Esophagus squamous epithelium (tissue), 5 donors: ENCODE data around the gene SLC35F3. TPM values are rescaled to one million over a fixed set of nuclear protein-coding genes. Genes with fewer than 3 reads are reported as not detected.
"Not testable (repeated sequence)": the region's sequence is repeated elsewhere in the genome, so short reads cannot be mapped to it uniquely, and the experiment has no call there.

Source experiments
- DNase-seq: peaks from one replicate; lab custom pipeline; 2025; lab: John Stamatoyannopoulos, UW
- H3K27ac ChIP-seq, 4 donors: fragments of 200-600 bp; sonication (generic); one replicate each; pipeline ENCODE4 v1.5.1; 2016 to 2019; ENCODE audit warnings: mild to moderate bottlenecking in 1 of 4
- H3K27me3 ChIP-seq, 4 donors: fragments of 200-600 bp; sonication (generic); 1 replicate in 3 of 4; 2 replicates in 1 of 4; pipeline versions ENCODE4 v1.5.1 to v1.6.0; 2017 to 2021; ENCODE audit warnings: antibody characterized with exemption in 1 of 4
- H3K36me3 ChIP-seq, 3 donors: fragments of 200-600 bp; sonication (generic); one replicate each; pipeline ENCODE4 v1.5.1; 2016 to 2019
- H3K4me1 ChIP-seq, 3 donors: fragments of 200-600 bp; sonication (generic); one replicate each; pipeline ENCODE4 v1.5.1; 2017 to 2019
- H3K4me3 ChIP-seq, 4 donors: fragments of 200-600 bp; sonication (generic); 1 replicate in 3 of 4; 2 replicates in 1 of 4; pipeline ENCODE4 v1.5.1; 2016 to 2019; ENCODE audit warnings: mild to moderate bottlenecking in 2 of 4, moderate library complexity in 1 of 4
- H3K9me3 ChIP-seq, 3 donors: fragments of 200-600 bp; sonication (generic); one replicate each; pipeline ENCODE4 v1.5.1; 2016 to 2019
- POLR2A ChIP-seq, 4 donors: fragments of 450-650 bp; IDR thresholded peaks; one replicate each; pipeline ENCODE4 v1.6.1; 2017; ENCODE audit warnings: antibody characterized with exemption in 4 of 4, mild to moderate bottlenecking in 4 of 4, moderate library complexity in 3 of 4
- WGBS, 2 donors: methylation state at CpG; one replicate each; pipeline ENCODE4 v1.1.5; 2018; 5-methylcytosine and 5-hydroxymethylcytosine counted together
- intact Hi-C: fragments of 100-400 bp; cut with DNase I; formaldehyde crosslinking; loops from one replicate; pipeline ENCODE4 v1.15.0; 2022
- total RNA-seq, 4 donors: library from RNA; depleted of rRNA; stranded (reverse); fragments of >200 nt; gene quantifications; one replicate each; pipeline ENCODE4 v1.1.0, GENCODE V29; 2016
- TF ChIP-seq, protein P1 (sequence below), 6 experiments: fragments of 450-650 bp in 4 of 6; fragments of 200-600 bp in 2 of 6; sonication (generic) in 2 of 6; IDR thresholded peaks; one replicate each; pipeline ENCODE4 v1.5.1; 2016 to 2019; ENCODE audit warnings: antibody characterized with exemption in 6 of 6, mild to moderate bottlenecking in 4 of 6, moderate library complexity in 4 of 6
- donor health status: DM: yes; HTN: yes; CAD: no.

SLC35F3 gene
- total RNA-seq, 4 donors from 2014 or later, result 0.13 to 0.99 (median 0.55) TPM

DNA sequence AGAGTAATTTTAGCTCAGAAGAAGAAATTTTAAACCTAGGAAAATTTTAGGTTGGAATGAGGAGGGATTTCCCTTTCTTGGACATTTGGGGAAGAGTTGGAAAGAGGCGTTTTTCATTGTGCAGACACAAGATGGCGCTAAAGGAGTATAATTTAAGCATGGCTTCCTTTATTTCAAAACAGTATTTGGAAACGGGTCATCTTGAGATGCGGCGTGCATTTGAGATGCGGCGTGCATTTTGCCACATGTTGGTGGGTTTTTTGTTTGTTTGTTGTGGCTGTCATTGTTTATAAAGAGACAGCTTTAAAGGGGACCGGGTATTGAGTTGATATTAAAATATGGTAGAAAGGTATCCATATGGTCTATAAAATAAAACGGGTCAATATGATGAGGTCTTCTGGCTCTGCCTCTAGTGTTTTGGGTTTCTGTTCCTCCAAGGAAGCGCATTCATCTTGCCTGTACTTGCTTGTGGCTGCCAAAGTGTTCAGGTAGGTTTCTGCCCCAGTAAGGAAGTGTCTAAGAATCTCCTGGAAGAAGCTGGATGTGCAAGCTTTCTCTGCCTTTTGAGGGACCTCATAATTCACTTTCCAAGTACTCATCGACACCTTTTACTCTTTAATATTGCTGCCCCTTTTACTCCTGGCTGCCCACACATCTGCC, 210.3 kb downstream of the SLC35F3 start:
- Histone ChIP-seq H3K4me3 (peak overlapping the region in 1 of 4 donors; percentile 22), H3K36me3 (no peaks in the 10 kb centered on the region), H3K9me3 (no peaks in the 10 kb centered on the region), H3K27me3 (peaks cover 0 to 60% (median 0%) of the 10 kb centered on the region in 4 donors), H3K4me1 (peaks cover 0 to 7% (median 4%) of the 10 kb centered on the region in 3 donors), H3K27ac (no peak overlapping the region)
- no peak for DNase-seq
- intact Hi-C loops, result no loop called here
- TF ChIP-seq POLR2A (IDR thresholded peaks at IDR 0.05), result no peak
- TF ChIP-seq, protein P1, sequence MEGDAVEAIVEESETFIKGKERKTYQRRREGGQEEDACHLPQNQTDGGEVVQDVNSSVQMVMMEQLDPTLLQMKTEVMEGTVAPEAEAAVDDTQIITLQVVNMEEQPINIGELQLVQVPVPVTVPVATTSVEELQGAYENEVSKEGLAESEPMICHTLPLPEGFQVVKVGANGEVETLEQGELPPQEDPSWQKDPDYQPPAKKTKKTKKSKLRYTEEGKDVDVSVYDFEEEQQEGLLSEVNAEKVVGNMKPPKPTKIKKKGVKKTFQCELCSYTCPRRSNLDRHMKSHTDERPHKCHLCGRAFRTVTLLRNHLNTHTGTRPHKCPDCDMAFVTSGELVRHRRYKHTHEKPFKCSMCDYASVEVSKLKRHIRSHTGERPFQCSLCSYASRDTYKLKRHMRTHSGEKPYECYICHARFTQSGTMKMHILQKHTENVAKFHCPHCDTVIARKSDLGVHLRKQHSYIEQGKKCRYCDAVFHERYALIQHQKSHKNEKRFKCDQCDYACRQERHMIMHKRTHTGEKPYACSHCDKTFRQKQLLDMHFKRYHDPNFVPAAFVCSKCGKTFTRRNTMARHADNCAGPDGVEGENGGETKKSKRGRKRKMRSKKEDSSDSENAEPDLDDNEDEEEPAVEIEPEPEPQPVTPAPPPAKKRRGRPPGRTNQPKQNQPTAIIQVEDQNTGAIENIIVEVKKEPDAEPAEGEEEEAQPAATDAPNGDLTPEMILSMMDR (IDR thresholded peaks at IDR 0.05), result peak; percentile 37 to 68 (median 48)
- 13% methylated on average over 11 of the region's 11 CpGs for whole genome bisulfite sequencing, 2 donors

DNA sequence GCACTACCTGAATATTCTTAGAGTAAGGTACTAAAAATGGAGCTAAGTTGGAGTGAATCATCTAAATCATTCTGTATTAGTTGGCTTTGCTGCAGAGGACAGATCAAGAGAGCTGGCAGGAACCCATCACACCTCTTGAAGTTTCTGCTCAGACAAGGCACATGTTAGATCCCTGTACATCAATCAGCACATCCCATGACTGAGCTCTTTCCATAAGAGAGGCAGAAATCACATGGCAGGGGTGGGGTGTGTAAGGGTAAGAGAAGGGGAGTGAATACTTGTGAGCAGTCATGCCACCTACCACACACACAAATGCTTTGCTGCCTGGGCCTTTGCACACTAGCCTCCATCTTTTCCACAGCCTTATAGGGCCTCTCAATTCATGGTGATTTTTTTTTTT, 214.4 kb downstream of the SLC35F3 start:
- no peaks in the 10 kb centered on the region for H3K9me3 ChIP-seq
- TF ChIP-seq POLR2A (IDR thresholded peaks at IDR 0.05), result no peak
- TF ChIP-seq, protein P1 (IDR thresholded peaks at IDR 0.05), result no peak
- intact Hi-C loops, result no loop called here
- peaks cover 0 to 7% (median 4%) of the 10 kb centered on the region in 3 donors for H3K4me1 ChIP-seq
- H3K27me3 ChIP-seq, result peaks cover 0 to 33% (median 0%) of the 10 kb centered on the region in 4 donors
- no peak overlapping the region for H3K27ac ChIP-seq
- DNase-seq, result no peak
- H3K36me3 ChIP-seq, result no peaks in the 10 kb centered on the region
- no peak overlapping the region for H3K4me3 ChIP-seq

GRCh38 chr1:234119431-234119830, 215.0 kb downstream of the SLC35F3 start:
- TF ChIP-seq POLR2A (IDR thresholded peaks at IDR 0.05), result no peak
- TF ChIP-seq, protein P1 (IDR thresholded peaks at IDR 0.05), result no peak
- H3K36me3 ChIP-seq, result no peaks in the 10 kb centered on the region
- DNase-seq, result no peak
- H3K27ac ChIP-seq, result no peak overlapping the region
- H3K27me3 ChIP-seq, result peaks cover 0 to 33% (median 0%) of the 10 kb centered on the region in 4 donors
- intact Hi-C loops, result no loop called here
- peaks cover 0 to 7% (median 4%) of the 10 kb centered on the region in 3 donors for H3K4me1 ChIP-seq
- no peaks in the 10 kb centered on the region for H3K9me3 ChIP-seq
- 73 to 87% methylated on average over 5 of the region's 5 CpGs for WGBS, 2 donors
- no peak overlapping the region for H3K4me3 ChIP-seq

GRCh38 chr1:234120327-234120944, 216.0 kb downstream of the SLC35F3 start:
- Histone ChIP-seq H3K27ac (no peak overlapping the region), H3K27me3 (peaks cover 0 to 38% (median 0%) of the 10 kb centered on the region in 4 donors), H3K9me3 (no peaks in the 10 kb centered on the region), H3K4me3 (no peak overlapping the region), H3K4me1 (no peaks in the 10 kb centered on the region), H3K36me3 (no peaks in the 10 kb centered on the region)
- intact Hi-C loops, result no loop called here
- no peak for DNase-seq
- 65 to 73% methylated on average over 5 to 7 of the region's 7 CpGs for WGBS, 2 donors
- TF ChIP-seq POLR2A (IDR thresholded peaks at IDR 0.05), result no peak
- TF ChIP-seq, protein P1 (IDR thresholded peaks at IDR 0.05), result no peak

GRCh38 chr1:234121659-234122058, 217.2 kb downstream of the SLC35F3 start:
- H3K36me3 ChIP-seq, H3K27ac ChIP-seq, H3K9me3 ChIP-seq, H3K4me1 ChIP-seq, H3K4me3 ChIP-seq, intact Hi-C loops, DNase-seq: not testable (repeated sequence)
- peaks cover 0 to 42% (median 0%) of the 10 kb centered on the region in 4 donors for H3K27me3 ChIP-seq
- WGBS, 2 donors, result 78 to 88% methylated on average over 3 of the region's 3 CpGs

DNA sequence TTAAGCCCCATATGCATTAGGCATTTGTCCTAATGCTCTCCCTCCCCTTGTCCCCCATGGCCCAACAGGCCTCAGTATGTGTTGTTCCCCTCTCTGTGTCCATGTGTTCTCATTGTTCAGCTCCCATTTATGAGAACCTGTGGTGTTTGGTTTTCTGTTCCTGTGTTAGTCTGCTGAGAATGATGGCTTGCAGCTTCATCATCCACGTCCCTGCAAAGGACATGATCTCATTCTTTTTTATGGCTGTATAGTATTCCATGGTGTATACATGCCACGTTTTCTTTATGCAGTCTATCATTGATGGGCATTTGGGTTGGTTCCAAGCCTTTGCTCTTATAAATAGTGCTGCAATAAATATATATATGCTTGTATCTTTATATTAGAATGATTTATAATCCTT, 218.1 kb downstream of the SLC35F3 start:
- H3K27ac ChIP-seq, DNase-seq, intact Hi-C loops, H3K9me3 ChIP-seq, H3K4me3 ChIP-seq, H3K4me1 ChIP-seq, H3K36me3 ChIP-seq: not testable (repeated sequence)
- WGBS, 2 donors, result 66 to 78% methylated on average over 2 of the region's 2 CpGs
- H3K27me3 ChIP-seq, result peaks cover 0 to 46% (median 0%) of the 10 kb centered on the region in 4 donors
